H7 (cell line): Measurements from ENCODE around the gene KCP. TPM values are rescaled to one million over a fixed set of nuclear protein-coding genes. Genes with fewer than 3 reads are reported as not detected.
A peak's percentile ranks its signal among the peaks of the same experiment; 100 is the strongest.

Experiments used
- DNase-seq: peaks from one replicate; pipeline ENCODE4 v3.0.0; 2012
- H3K27me3 ChIP-seq: 2 replicates; pipeline ENCODE4 v1.6.0; 2011; ENCODE audit warnings: mild to moderate bottlenecking, low read length; ENCODE audit not compliant: control insufficient read depth, insufficient read depth
- H3K36me3 ChIP-seq: replicated peaks from 2 replicates; pipeline ENCODE4 v1.5.1; 2011; ENCODE audit warnings: low read length; ENCODE audit not compliant: control insufficient read depth, insufficient read depth
- H3K4me3 ChIP-seq: 2 replicates; pipeline ENCODE4 v1.5.1; 2011; ENCODE audit warnings: low read depth, mild to moderate bottlenecking, control low read depth, low read length, moderate library complexity; ENCODE audit not compliant: insufficient read depth
- total RNA-seq: library from RNA; depleted of rRNA; stranded (reverse); fragments of >200 nt; shearing (Covaris generic); gene quantifications from 2 replicates; pipeline ENCODE4 v1.2.3, GENCODE V29; 2014

Gene KCP
- total RNA-seq, 1 experiment from 2014 or later = 3.4 TPM

GRCh38 chr7:128892521-128893250 lies 17.8 kb downstream of the KCP start:
- no peaks in the 10 kb centered on the region for H3K36me3 ChIP-seq
- peak; percentile 59 for DNase-seq
- H3K4me3 ChIP-seq = no peak overlapping the region
- peaks cover 6% of the 10 kb centered on the region for H3K27me3 ChIP-seq

GRCh38 chr7:128891942-128892269 lies 18.6 kb downstream of the KCP start:
- Histone ChIP-seq H3K27me3 (peaks cover 6% of the 10 kb centered on the region), H3K36me3 (no peaks in the 10 kb centered on the region), H3K4me3 (no peak overlapping the region)
- DNase-seq = peak; percentile 60

- H3K36me3 ChIP-seq = no peaks in the 10 kb centered on the region
- DNase-seq = peak; percentile 90
- peak overlapping the region; percentile 50 for H3K4me3 ChIP-seq
- H3K27me3 ChIP-seq = peaks cover 6% of the 10 kb centered on the region
Measured at GRCh38 chr7:128891110-128891941, 19.2 kb downstream of the KCP start.

- no peaks in the 10 kb centered on the region for H3K36me3 ChIP-seq
- peak; percentile 89 for DNase-seq
- peak overlapping the region; percentile 50 for H3K4me3 ChIP-seq
- H3K27me3 ChIP-seq = peaks cover 6% of the 10 kb centered on the region
Measured at GRCh38 chr7:128890306-128891109, 20.0 kb downstream of the KCP start.

- Histone ChIP-seq H3K36me3 (no peaks in the 10 kb centered on the region), H3K4me3 (no peak overlapping the region), H3K27me3 (peaks cover 6% of the 10 kb centered on the region)
- DNase-seq = peak; percentile 69
Measured at GRCh38 chr7:128889121-128889520, 21.4 kb downstream of the KCP start.

GRCh38 chr7:128888756-128889095 lies 21.8 kb downstream of the KCP start:
- H3K27me3 ChIP-seq = peaks cover 6% of the 10 kb centered on the region
- H3K4me3 ChIP-seq = no peak overlapping the region
- peak; percentile 81 for DNase-seq
- no peaks in the 10 kb centered on the region for H3K36me3 ChIP-seq

- DNase-seq = no peak
- Histone ChIP-seq H3K27me3 (peaks cover 6% of the 10 kb centered on the region), H3K4me3 (no peak overlapping the region), H3K36me3 (no peaks in the 10 kb centered on the region)
Measured at GRCh38 chr7:128888039-128888755, 22.3 kb downstream of the KCP start.

GRCh38 chr7:128887169-128888038 lies 23.1 kb downstream of the KCP start:
- H3K4me3 ChIP-seq = no peak overlapping the region

GRCh38 chr7:128886391-128887168 lies 23.9 kb downstream of the KCP start:
- H3K27me3 ChIP-seq = peaks cover 6% of the 10 kb centered on the region
- H3K4me3 ChIP-seq = no peak overlapping the region
- no peaks in the 10 kb centered on the region for H3K36me3 ChIP-seq
- DNase-seq = peak; percentile 75

More at GRCh38 chr7:128887169-128888038, 23.1 kb downstream of the KCP start:
- Histone ChIP-seq H3K36me3 (no peaks in the 10 kb centered on the region), H3K27me3 (peaks cover 6% of the 10 kb centered on the region)
- DNase-seq = no peak

GRCh38 chr7:128885370-128886187 lies 24.9 kb downstream of the KCP start:
- no peak for DNase-seq
- Histone ChIP-seq H3K36me3 (no peaks in the 10 kb centered on the region), H3K27me3 (no peaks in the 10 kb centered on the region; the same call in 1 of the 2 replicates), H3K4me3 (no peak overlapping the region)

- no peaks in the 10 kb centered on the region for H3K36me3 ChIP-seq
- no peak overlapping the region for H3K4me3 ChIP-seq
- peak; percentile 61 for DNase-seq
- H3K27me3 ChIP-seq = no peaks in the 10 kb centered on the region
Measured at GRCh38 chr7:128884561-128885369, 25.7 kb downstream of the KCP start.
